22Rv1 (cell line): ENCODE measurements around the gene SLC44A5.

Experiments used
- CTCF ChIP-seq: fragments of 450-650 bp; IDR thresholded peaks from 2 replicates; pipeline ENCODE4 v1.5.1; 2017; ENCODE audit warnings: mild to moderate bottlenecking
- ZFX ChIP-seq: fragments of 450-650 bp; IDR thresholded peaks from 2 replicates; pipeline ENCODE4 v1.6.1; 2017; ENCODE audit warnings: antibody characterized with exemption, borderline replicate concordance

DNA sequence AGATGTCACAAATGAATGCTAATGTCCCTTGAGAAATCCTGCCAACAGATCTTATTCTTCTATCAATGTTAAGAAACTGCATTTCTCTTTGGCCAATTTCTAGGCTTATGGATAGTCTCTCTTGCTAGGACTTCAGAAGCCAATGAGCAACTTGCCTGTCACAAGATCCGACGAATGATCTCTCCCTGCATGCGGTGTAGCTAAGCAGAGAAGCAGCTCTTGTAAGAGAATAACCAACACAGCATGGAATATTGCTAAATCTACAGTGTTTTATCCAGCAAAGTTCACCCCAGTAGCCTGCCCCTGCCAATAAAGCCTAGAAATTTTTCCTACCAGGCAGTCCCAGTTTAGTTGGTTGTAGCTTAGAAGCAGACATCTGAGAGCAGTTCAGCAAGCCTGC lies 2.1 kb upstream of the SLC44A5 start:
- no peak for TF ChIP-seq CTCF
- TF ChIP-seq ZFX, result no peak
